GM12878 (cell line): Measurements from ENCODE around the gene KERA. TPM values are rescaled to one million over a fixed set of nuclear protein-coding genes. Genes with fewer than 3 reads are reported as not detected.

ENCODE experiments used
- ATAC-seq: fragments of 200-7000 bp; cut with Tn5 transposase; 3 replicates; pipeline ENCODE4 v1.9.1; 2020; ENCODE audit warnings: mild to moderate bottlenecking, moderate library complexity
- BruUV-seq: library from RNA; stranded (reverse); fragments of 400-500 nt; replicated peaks from 2 replicates; lab custom pipeline; 2021; lab: Mats Ljungman, UMichigan
- CTCF ChIA-PET: fragments of 300-600 bp; sonication (Branson Sonifier 250); formaldehyde crosslinking; extraction: SDS; loops from one replicate; lab custom pipeline; 2021; ENCODE audit warnings: inconsistent platforms; lab: Yijun Ruan, JAX
- POLR2A ChIA-PET: fragments of 350-600 bp; formaldehyde crosslinking; extraction: SDS; loops from one replicate; lab custom pipeline; 2021; ENCODE audit warnings: inconsistent platforms; lab: Charles Lee
- RAD21 ChIA-PET: fragments of 300-600 bp; sonication (Branson Sonifier 250); formaldehyde crosslinking; loops from one replicate; lab custom pipeline; 2023; ENCODE audit warnings: antibody characterized with exemption; ENCODE audit not compliant: unreplicated experiment; lab: Charles Lee
- SMC1A ChIA-PET: fragments of 300-600 bp; sonication (Branson Sonifier 250); formaldehyde crosslinking; loops from one replicate; lab custom pipeline; 2023; ENCODE audit not compliant: unreplicated experiment, uncharacterized antibody; lab: Charles Lee
- DNase-seq: peaks from one replicate; pipeline ENCODE4 v3.0.0-alpha.2; 2011; ENCODE audit warnings: low read depth, low spot score
- FAIRE-seq: peaks from 3 replicates; lab custom pipeline; 2011; peaks lifted over from hg19 to GRCh38; lab: Jason Lieb, UNC
- H2AFZ ChIP-seq: 2 replicates; pipeline ENCODE4 v1.6.0; 2011; ENCODE audit warnings: low read depth, low read length, control low read depth; ENCODE audit not compliant: control insufficient read depth
- H3K27ac ChIP-seq: 2 replicates; pipeline ENCODE4 v1.5.1; 2011; ENCODE audit warnings: control low read depth; ENCODE audit not compliant: control insufficient read depth, insufficient read depth
- H3K27me3 ChIP-seq, 2 experiments: replicated peaks in 1 of 2; 2 replicates each; pipeline versions ENCODE4 v1.6.0 to v1.6.1; 2011; ENCODE audit warnings: low read length in 1 of 2; ENCODE audit not compliant: control insufficient read depth in 2 of 2, insufficient read depth in 2 of 2
- H3K36me3 ChIP-seq, 2 experiments: 2 replicates each; pipeline ENCODE4 v1.5.1; 2011; ENCODE audit warnings: low read length in 1 of 2; ENCODE audit not compliant: control insufficient read depth in 2 of 2, insufficient read depth in 2 of 2
- H3K4me1 ChIP-seq: 2 replicates; pipeline ENCODE4 v1.6.1; 2011; ENCODE audit warnings: mild to moderate bottlenecking, low read length, moderate library complexity, mixed read lengths; ENCODE audit not compliant: control insufficient read depth, insufficient read depth
- H3K4me2 ChIP-seq: 2 replicates; pipeline ENCODE4 v1.6.0; 2011; ENCODE audit warnings: control low read depth; ENCODE audit not compliant: control insufficient read depth, insufficient read depth
- H3K4me3 ChIP-seq: fragments of 200-600 bp; sonication (generic); 2 replicates; pipeline ENCODE4 v1.5.1; 2016
- H3K79me2 ChIP-seq: 2 replicates; pipeline ENCODE4 v1.6.0; 2011; ENCODE audit warnings: low read length; ENCODE audit not compliant: control insufficient read depth, insufficient read depth
- H3K9ac ChIP-seq: 2 replicates; pipeline ENCODE4 v1.8.0; 2011; ENCODE audit warnings: low read length, control low read depth, mixed read lengths; ENCODE audit not compliant: control insufficient read depth, insufficient read depth
- H3K9me3 ChIP-seq: replicated peaks from 3 replicates; pipeline ENCODE4 v1.5.1; 2011; ENCODE audit warnings: mild to moderate bottlenecking, low read length; ENCODE audit not compliant: control insufficient read depth, insufficient read depth
- H4K20me1 ChIP-seq: 2 replicates; pipeline ENCODE4 v1.6.0; 2011; ENCODE audit not compliant: control insufficient read depth, insufficient read depth
- BRCA1 ChIP-seq: IDR thresholded peaks from 2 replicates; pipeline ENCODE4 v1.6.1; 2011; ENCODE audit warnings: low read depth, low read length, improper control_type of control experiment
- GABPA ChIP-seq: IDR thresholded peaks from 2 replicates; pipeline ENCODE4 v1.6.1; 2014; ENCODE audit warnings: antibody characterized with exemption, low read depth, mild to moderate bottlenecking, inconsistent platforms
- IKZF1 ChIP-seq: fragments of 450-650 bp; conservative IDR thresholded peaks from 2 replicates; pipeline ENCODE4 v1.6.1; 2017; ENCODE audit warnings: antibody characterized with exemption, mild to moderate bottlenecking
- NFYA ChIP-seq: IDR thresholded peaks from 2 replicates; pipeline ENCODE4 v1.6.1; 2011; ENCODE audit warnings: low read depth, mild to moderate bottlenecking, low read length, improper control_type of control experiment, borderline replicate concordance
- POU2F2 ChIP-seq: IDR thresholded peaks from 3 replicates; pipeline ENCODE4 v1.6.1; 2011; ENCODE audit warnings: low read depth, mild to moderate bottlenecking, low read length, borderline replicate concordance
- TAF1 ChIP-seq: IDR thresholded peaks from 2 replicates; pipeline ENCODE4 v1.6.1; 2011; ENCODE audit warnings: mild to moderate bottlenecking, low read depth, low read length, borderline replicate concordance
- ZNF217 ChIP-seq: fragments of 450-650 bp; IDR thresholded peaks from 2 replicates; pipeline ENCODE4 v1.6.1; 2017; ENCODE audit warnings: antibody characterized with exemption, mild to moderate bottlenecking
- WGBS: methylation state at CpG from one replicate; pipeline ENCODE4 v1.1.6; 2016; ENCODE audit warnings: low lambda C conversion rate; ENCODE audit not compliant: insufficient replicate concordance, insufficient coverage; ENCODE audit errors: missing lambda C conversion rate; 5-methylcytosine and 5-hydroxymethylcytosine counted together
- in situ Hi-C: fragments of 300-500 bp; cut with MboI; formaldehyde crosslinking; loops from 9 replicates; pipeline ENCODE4 v1.14.3; 2018; ENCODE audit warnings: mixed read lengths
- intact Hi-C: fragments of 100-400 bp; cut with micrococcal nuclease; formaldehyde crosslinking; loops from one replicate; pipeline ENCODE4 v1.14.2; 2022; ENCODE audit not compliant: unreplicated experiment
- polyA plus RNA-seq, 11 experiments: library from polyadenylated mRNA; depleted of rRNA in 4 of 11; unstranded in 6 of 11; stranded (reverse) in 5 of 11; fragments of >200 nt; fragmentation: Nextera tagmentation in 4 of 11; fragmentation: Illumina TruSeq in 1 of 11; extraction: Ambion mirVana in 4 of 11; extraction: Trizol in 1 of 11; gene quantifications; 1 replicate in 1 of 11; 2 replicates in 10 of 11; pipeline versions ENCODE4 v1.2.1 to v1.2.3, GENCODE V29; 2011 to 2016; ENCODE audit warnings: inconsistent platforms in 2 of 11, missing spikeins in 2 of 11, low read depth in 1 of 11
- total RNA-seq, 4 experiments: library from RNA; depleted of rRNA in 3 of 4; stranded (reverse); fragments of >200 nt in 3 of 4; fragmentation: Illumina TruSeq in 1 of 4; extraction: Trizol in 1 of 4; gene quantifications; 2 replicates each; pipeline versions ENCODE4 v1.2.1 to v1.2.3, GENCODE V29; 2013 to 2021
- TF ChIP-seq, protein P1 (sequence below): fragments of 450-650 bp; IDR thresholded peaks from 2 replicates; pipeline ENCODE4 v1.6.1; 2017; ENCODE audit warnings: low read depth, mild to moderate bottlenecking, moderate library complexity
- TF ChIP-seq, protein P2 (sequence below): IDR thresholded peaks from 2 replicates; pipeline ENCODE4 v1.6.1; 2011; ENCODE audit warnings: mild to moderate bottlenecking, low read depth, low read length, moderate library complexity; ENCODE audit not compliant: insufficient replicate concordance
- TF ChIP-seq, protein P3 (sequence below): fragments of 450-650 bp; IDR thresholded peaks from 2 replicates; pipeline ENCODE4 v1.6.1; 2017; ENCODE audit warnings: mild to moderate bottlenecking, low read depth, inconsistent platforms; ENCODE audit not compliant: poor library complexity, severe bottlenecking
- TF ChIP-seq, protein P4 (sequence below): fragments of 450-650 bp; formaldehyde crosslinking; IDR thresholded peaks from 2 replicates; pipeline ENCODE4 v1.4.0; 2020; ENCODE audit warnings: mild to moderate bottlenecking, moderate library complexity

The KERA gene
- total and polyA plus RNA-seq, 10 of the 15 experiments (the other 5 are each of a cell fraction or from before 2014, with no cell fraction given), result not detected

DNA sequence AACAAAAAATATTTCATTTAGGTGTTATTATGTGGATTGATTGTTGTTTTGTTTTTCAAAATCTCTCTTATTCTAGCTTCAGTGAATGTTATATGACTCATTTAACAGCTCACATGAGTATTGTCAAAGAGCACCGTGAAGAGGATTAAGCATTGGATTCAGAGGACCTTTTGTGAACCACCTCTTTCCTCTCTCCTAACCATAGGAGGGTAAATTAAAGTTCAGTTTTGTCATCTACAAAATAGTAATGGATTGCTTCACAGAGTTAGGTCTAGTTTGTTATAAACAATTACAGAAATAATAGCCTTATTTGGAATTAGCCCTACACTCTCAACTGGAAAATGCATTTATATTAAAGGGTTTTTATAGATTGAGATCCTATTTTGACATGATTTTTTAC is 962 bp upstream of the KERA start:
- H3K4me1 ChIP-seq, result no peaks in the 10 kb centered on the region
- in situ Hi-C loops (no loop called here), intact Hi-C loops (no loop called here)
- FAIRE-seq, result no peak
- H3K4me2 ChIP-seq, result no peak overlapping the region
- ChIA-PET CTCF (no interaction called here), POLR2A (no interaction called here), SMC1A (no interaction called here), RAD21 (no interaction called here)
- no peak overlapping the region for H3K27ac ChIP-seq
- no peak for DNase-seq
- H3K9me3 ChIP-seq, result no peaks in the 10 kb centered on the region
- ATAC-seq, result no peak
- H3K79me2 ChIP-seq, result no peaks in the 10 kb centered on the region
- no peaks in the 10 kb centered on the region for H3K36me3 ChIP-seq
- no TSS peak for BruUV-seq
- H4K20me1 ChIP-seq, result no peaks in the 10 kb centered on the region
- no peak overlapping the region for H3K9ac ChIP-seq
- 0% methylated on average over 1 of the region's 1 CpG for WGBS
- H3K27me3 ChIP-seq, result no peaks in the 10 kb centered on the region
- no peak overlapping the region for H2AFZ ChIP-seq
- no peak overlapping the region for H3K4me3 ChIP-seq
- no peak for TF ChIP-seq BRCA1
- no peak for TF ChIP-seq POU2F2
- TF ChIP-seq IKZF1, result no peak
- TF ChIP-seq GABPA, result no peak
- TF ChIP-seq ZNF217, result no peak
- TF ChIP-seq NFYA, result no peak
- TF ChIP-seq, protein P1, sequence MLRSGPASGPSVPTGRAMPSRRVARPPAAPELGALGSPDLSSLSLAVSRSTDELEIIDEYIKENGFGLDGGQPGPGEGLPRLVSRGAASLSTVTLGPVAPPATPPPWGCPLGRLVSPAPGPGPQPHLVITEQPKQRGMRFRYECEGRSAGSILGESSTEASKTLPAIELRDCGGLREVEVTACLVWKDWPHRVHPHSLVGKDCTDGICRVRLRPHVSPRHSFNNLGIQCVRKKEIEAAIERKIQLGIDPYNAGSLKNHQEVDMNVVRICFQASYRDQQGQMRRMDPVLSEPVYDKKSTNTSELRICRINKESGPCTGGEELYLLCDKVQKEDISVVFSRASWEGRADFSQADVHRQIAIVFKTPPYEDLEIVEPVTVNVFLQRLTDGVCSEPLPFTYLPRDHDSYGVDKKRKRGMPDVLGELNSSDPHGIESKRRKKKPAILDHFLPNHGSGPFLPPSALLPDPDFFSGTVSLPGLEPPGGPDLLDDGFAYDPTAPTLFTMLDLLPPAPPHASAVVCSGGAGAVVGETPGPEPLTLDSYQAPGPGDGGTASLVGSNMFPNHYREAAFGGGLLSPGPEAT, result no peak
- TF ChIP-seq, protein P2, sequence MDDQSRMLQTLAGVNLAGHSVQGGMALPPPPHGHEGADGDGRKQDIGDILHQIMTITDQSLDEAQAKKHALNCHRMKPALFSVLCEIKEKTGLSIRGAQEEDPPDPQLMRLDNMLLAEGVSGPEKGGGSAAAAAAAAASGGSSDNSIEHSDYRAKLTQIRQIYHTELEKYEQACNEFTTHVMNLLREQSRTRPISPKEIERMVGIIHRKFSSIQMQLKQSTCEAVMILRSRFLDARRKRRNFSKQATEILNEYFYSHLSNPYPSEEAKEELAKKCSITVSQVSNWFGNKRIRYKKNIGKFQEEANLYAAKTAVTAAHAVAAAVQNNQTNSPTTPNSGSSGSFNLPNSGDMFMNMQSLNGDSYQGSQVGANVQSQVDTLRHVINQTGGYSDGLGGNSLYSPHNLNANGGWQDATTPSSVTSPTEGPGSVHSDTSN, result no peak
- TF ChIP-seq, protein P3, sequence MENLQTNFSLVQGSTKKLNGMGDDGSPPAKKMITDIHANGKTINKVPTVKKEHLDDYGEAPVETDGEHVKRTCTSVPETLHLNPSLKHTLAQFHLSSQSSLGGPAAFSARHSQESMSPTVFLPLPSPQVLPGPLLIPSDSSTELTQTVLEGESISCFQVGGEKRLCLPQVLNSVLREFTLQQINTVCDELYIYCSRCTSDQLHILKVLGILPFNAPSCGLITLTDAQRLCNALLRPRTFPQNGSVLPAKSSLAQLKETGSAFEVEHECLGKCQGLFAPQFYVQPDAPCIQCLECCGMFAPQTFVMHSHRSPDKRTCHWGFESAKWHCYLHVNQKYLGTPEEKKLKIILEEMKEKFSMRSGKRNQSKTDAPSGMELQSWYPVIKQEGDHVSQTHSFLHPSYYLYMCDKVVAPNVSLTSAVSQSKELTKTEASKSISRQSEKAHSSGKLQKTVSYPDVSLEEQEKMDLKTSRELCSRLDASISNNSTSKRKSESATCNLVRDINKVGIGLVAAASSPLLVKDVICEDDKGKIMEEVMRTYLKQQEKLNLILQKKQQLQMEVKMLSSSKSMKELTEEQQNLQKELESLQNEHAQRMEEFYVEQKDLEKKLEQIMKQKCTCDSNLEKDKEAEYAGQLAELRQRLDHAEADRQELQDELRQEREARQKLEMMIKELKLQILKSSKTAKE, result no peak
- no peak for TF ChIP-seq TAF1
- TF ChIP-seq, protein P4, sequence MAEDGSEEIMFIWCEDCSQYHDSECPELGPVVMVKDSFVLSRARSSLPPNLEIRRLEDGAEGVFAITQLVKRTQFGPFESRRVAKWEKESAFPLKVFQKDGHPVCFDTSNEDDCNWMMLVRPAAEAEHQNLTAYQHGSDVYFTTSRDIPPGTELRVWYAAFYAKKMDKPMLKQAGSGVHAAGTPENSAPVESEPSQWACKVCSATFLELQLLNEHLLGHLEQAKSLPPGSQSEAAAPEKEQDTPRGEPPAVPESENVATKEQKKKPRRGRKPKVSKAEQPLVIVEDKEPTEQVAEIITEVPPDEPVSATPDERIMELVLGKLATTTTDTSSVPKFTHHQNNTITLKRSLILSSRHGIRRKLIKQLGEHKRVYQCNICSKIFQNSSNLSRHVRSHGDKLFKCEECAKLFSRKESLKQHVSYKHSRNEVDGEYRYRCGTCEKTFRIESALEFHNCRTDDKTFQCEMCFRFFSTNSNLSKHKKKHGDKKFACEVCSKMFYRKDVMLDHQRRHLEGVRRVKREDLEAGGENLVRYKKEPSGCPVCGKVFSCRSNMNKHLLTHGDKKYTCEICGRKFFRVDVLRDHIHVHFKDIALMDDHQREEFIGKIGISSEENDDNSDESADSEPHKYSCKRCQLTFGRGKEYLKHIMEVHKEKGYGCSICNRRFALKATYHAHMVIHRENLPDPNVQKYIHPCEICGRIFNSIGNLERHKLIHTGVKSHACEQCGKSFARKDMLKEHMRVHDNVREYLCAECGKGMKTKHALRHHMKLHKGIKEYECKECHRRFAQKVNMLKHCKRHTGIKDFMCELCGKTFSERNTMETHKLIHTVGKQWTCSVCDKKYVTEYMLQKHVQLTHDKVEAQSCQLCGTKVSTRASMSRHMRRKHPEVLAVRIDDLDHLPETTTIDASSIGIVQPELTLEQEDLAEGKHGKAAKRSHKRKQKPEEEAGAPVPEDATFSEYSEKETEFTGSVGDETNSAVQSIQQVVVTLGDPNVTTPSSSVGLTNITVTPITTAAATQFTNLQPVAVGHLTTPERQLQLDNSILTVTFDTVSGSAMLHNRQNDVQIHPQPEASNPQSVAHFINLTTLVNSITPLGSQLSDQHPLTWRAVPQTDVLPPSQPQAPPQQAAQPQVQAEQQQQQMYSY (CRISPR knock-in tag), result no peak
